Lung (tissue), 12 donors: ENCODE results near the gene RNASEH1. TPM values are rescaled to one million over a fixed set of nuclear protein-coding genes. Genes with fewer than 3 reads are reported as not detected.

ENCODE experiments used
- ATAC-seq: fragments of 200-7000 bp; cut with Tn5 transposase; one replicate; pipeline ENCODE4 v1.9.1; 2020; ENCODE audit warnings: moderate number of reproducible peaks; ENCODE audit not compliant: insufficient read depth, low FRiP score
- DNase-seq, 3 donors: peaks; one replicate each; pipeline ENCODE4 v3.0.0-alpha.2; 2013 to 2017
- H3K27ac ChIP-seq, 2 donors: one replicate each; pipeline ENCODE4 v1.5.1; 2013; ENCODE audit warnings: mild to moderate bottlenecking in 2 of 2, moderate library complexity in 2 of 2, control low read depth in 1 of 2, inconsistent platforms in 1 of 2, low read depth in 1 of 2, low read length in 1 of 2
- H3K27me3 ChIP-seq, 3 donors: one replicate each; pipeline ENCODE4 v1.5.1; 2013; ENCODE audit warnings: low read length in 2 of 3; ENCODE audit not compliant: control insufficient read depth in 3 of 3, insufficient read depth in 3 of 3
- H3K36me3 ChIP-seq, 4 donors: one replicate each; pipeline ENCODE4 v1.5.1; 2013; ENCODE audit warnings: low read length in 4 of 4, mild to moderate bottlenecking in 1 of 4, moderate library complexity in 1 of 4; ENCODE audit not compliant: control insufficient read depth in 4 of 4, insufficient read depth in 4 of 4
- H3K4me1 ChIP-seq, 5 donors: one replicate each; pipeline ENCODE4 v1.5.1; 2013; ENCODE audit warnings: low read length in 5 of 5, mild to moderate bottlenecking in 2 of 5, moderate library complexity in 1 of 5; ENCODE audit not compliant: control insufficient read depth in 5 of 5, insufficient read depth in 5 of 5
- H3K4me3 ChIP-seq: one replicate; pipeline ENCODE4 v1.5.1; 2013; ENCODE audit warnings: mild to moderate bottlenecking, control low read depth, moderate library complexity
- H3K9ac ChIP-seq, 2 donors: one replicate each; pipeline ENCODE4 v1.5.1; 2013; ENCODE audit warnings: low read length in 2 of 2, control low read depth in 1 of 2; ENCODE audit not compliant: insufficient read depth in 1 of 2
- H3K9me3 ChIP-seq, 4 donors: one replicate each; pipeline ENCODE4 v1.5.1; 2013; ENCODE audit warnings: low read length in 3 of 4, mild to moderate bottlenecking in 1 of 4, moderate library complexity in 1 of 4; ENCODE audit not compliant: control insufficient read depth in 4 of 4, insufficient read depth in 3 of 4
- WGBS, 2 donors: extraction: QIAGEN DNeasy Blood & Tissue Kit; methylation state at CpG; one replicate each; pipeline ENCODE4 v1.1.7; 2013; 5-methylcytosine and 5-hydroxymethylcytosine counted together
- polyA plus RNA-seq, 2 donors: library from polyadenylated mRNA; stranded (reverse); fragments of 200-250 nt; gene quantifications; one replicate each; pipeline ENCODE4 v1.2.1, GENCODE V29; 2013
- total RNA-seq, 2 donors: library from RNA; depleted of rRNA in 1 of 2; stranded (reverse); fragments of >200 nt in 1 of 2; gene quantifications; one replicate each; pipeline ENCODE4 v1.2.1, GENCODE V29; 2014 to 2021
- TF ChIP-seq, protein P1 (sequence below): IDR thresholded peaks from 2 replicates; pipeline ENCODE4 v1.5.1; 2012; ENCODE audit warnings: mild to moderate bottlenecking; ENCODE audit errors: control extremely low read depth, extremely low read depth
- donor health status: control.
- donor health status: control.
- donor health status: Bipolar disorder and iron deficiency.
- donor health status: healthy.
- donor health status: DM: yes; HTN: yes; CAD: no.

The RNASEH1 gene
- total and polyA plus RNA-seq, 4 donors = 9.6 to 24.5 (median 15.2) TPM

DNA sequence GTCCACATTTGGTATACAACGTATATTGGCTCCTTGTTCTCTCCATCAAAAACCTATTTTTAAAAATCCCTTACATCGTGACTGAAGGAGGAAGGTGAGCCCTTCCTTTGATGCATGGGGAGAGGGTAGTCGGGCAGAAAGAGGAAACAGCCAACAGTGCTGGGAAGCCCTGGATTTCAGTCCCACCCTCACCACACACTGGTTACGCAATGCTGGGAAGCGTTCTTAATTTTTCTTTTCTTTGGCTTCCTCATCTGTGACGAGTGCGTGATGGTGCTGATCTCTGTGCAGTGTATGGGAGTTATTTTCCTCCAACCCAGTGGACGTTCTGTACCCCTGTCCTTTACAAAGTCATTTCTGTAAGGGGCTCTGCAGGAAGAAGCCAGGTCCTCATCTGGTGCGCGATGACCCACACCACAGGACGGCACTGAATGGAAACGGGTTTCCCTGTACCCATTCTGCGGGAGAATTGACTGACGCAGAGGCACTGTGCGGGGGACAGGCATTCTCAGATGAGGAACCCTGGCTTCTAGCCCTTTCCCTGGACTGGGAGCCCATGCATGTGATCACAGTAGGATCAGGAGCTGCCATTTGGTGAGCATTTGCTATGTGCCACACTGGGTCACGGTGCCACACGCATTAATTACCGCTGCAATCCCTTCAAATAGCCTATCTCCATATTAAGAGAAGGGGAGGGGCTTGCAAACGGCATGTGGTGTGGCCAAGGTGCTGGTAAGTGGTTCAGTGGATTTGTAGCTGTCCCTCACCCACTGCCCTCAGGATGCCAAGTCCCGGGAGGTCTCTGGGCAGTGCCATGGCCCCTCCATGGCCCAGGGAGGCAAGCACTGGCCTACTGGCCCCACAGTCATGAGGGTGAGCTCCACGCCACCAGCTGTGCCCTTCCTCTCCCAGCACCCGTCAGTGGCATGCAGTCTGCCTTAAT is 41.0 kb upstream of the RNASEH1 start:
- no peak overlapping the region for H3K27ac ChIP-seq
- no peaks in the 10 kb centered on the region for H3K36me3 ChIP-seq
- no peak overlapping the region for H3K9ac ChIP-seq
- H3K4me3 ChIP-seq = no peak overlapping the region
- WGBS, 2 donors = 79 to 82% methylated on average over 22 of the region's 22 CpGs
- ATAC-seq = no peak
- H3K9me3 ChIP-seq = no peaks in the 10 kb centered on the region
- no peaks in the 10 kb centered on the region for H3K27me3 ChIP-seq
- DNase-seq = no peak
- TF ChIP-seq, protein P1, sequence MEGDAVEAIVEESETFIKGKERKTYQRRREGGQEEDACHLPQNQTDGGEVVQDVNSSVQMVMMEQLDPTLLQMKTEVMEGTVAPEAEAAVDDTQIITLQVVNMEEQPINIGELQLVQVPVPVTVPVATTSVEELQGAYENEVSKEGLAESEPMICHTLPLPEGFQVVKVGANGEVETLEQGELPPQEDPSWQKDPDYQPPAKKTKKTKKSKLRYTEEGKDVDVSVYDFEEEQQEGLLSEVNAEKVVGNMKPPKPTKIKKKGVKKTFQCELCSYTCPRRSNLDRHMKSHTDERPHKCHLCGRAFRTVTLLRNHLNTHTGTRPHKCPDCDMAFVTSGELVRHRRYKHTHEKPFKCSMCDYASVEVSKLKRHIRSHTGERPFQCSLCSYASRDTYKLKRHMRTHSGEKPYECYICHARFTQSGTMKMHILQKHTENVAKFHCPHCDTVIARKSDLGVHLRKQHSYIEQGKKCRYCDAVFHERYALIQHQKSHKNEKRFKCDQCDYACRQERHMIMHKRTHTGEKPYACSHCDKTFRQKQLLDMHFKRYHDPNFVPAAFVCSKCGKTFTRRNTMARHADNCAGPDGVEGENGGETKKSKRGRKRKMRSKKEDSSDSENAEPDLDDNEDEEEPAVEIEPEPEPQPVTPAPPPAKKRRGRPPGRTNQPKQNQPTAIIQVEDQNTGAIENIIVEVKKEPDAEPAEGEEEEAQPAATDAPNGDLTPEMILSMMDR = no peak
- peaks cover 0 to 34% (median 8%) of the 10 kb centered on the region in 5 donors for H3K4me1 ChIP-seq

DNA sequence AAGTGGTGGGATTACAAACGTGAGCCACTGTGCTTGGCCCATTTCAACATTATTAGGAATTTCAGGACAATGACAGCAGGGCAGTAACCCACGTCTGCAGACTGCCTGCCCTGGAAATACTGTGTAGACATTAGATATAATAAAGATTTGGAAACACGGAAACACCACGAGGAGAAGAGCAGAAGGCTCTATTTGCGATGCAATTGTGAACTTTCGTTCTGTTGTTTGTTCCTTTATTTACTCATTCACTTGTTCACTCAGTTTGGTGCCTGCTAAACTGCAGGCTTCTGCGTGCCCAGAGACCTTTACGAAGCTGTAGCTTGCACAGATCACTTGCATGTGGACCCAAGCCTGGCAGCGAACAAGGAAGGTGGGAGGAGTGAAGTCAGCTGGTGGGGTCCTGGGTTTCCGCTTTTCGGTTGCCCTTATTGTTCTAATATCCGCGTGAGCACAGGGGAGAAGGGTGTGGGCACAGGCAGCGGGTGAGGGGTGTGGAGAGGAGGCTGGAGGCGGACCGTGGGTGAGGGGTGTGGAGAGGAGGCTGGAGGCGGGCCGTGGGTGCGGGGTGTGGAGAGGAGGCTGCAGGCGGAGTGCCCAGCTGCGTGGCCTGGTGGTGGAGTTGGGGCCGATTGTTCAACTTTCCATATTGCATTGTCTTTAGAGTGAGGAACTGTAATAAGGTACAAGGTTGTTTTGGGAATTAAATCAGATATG is 40.2 kb upstream of the RNASEH1 start:
- DNase-seq (no peak), ATAC-seq (no peak)
- H3K4me3 ChIP-seq = no peak overlapping the region
- H3K27me3 ChIP-seq = no peaks in the 10 kb centered on the region
- H3K9me3 ChIP-seq = no peaks in the 10 kb centered on the region
- WGBS, 2 donors = 75 to 83% methylated on average over 22 of the region's 22 CpGs
- peak overlapping the region in 1 of 2 donors; percentile 26 for H3K27ac ChIP-seq
- H3K36me3 ChIP-seq = no peaks in the 10 kb centered on the region
- peaks cover 0 to 36% (median 8%) of the 10 kb centered on the region in 5 donors for H3K4me1 ChIP-seq
- TF ChIP-seq, protein P1 = no peak
- H3K9ac ChIP-seq = no peak overlapping the region

- Histone ChIP-seq H3K36me3 (no peaks in the 10 kb centered on the region), H3K9ac (peak overlapping the region in 1 of 2 donors; percentile 42), H3K4me1 (peaks cover 0 to 36% (median 8%) of the 10 kb centered on the region in 5 donors), H3K27ac (no peak overlapping the region), H3K27me3 (no peaks in the 10 kb centered on the region), H3K9me3 (no peaks in the 10 kb centered on the region), H3K4me3 (no peak overlapping the region)
- ATAC-seq (no peak), DNase-seq (no peak)
- WGBS, 2 donors = 65 to 80% methylated on average over 6 of the region's 6 CpGs
- TF ChIP-seq, protein P1 = no peak
Observed at GRCh38 chr2:3597567-3597966, 39.4 kb upstream of the RNASEH1 start.
